Measurements from ENCODE around the gene TWF1.

- TF ChIP-seq CTCF (IDR thresholded peaks at IDR 0.05; ENCODE audit: poor library complexity): no peak
- no peak for TF ChIP-seq EZH2 (IDR thresholded peaks at IDR 0.05; ENCODE audit: borderline replicate concordance)
- TF ChIP-seq EZH2phosphoT487 (IDR thresholded peaks at IDR 0.05; ENCODE audit: low read depth, severe bottlenecking, unreplicated experiment): no peak
Observed at GRCh38 chr12:43786899-43787693, 19.0 kb downstream of the TWF1 start.

Data from hepatocyte (in vitro differentiated cells).